ENCODE results near the gene LCE4A.
"Not testable (repeated sequence)": the region's sequence is repeated elsewhere in the genome, so short reads cannot be mapped to it uniquely, and the experiment has no call there.

The LCE4A gene

GRCh38 chr1:152707860-152708259 lies at the start of gene LCE4A:
LCE4A (plus strand) TSS chr1:152708160; CDS start chr1:152709076, 916 bp downstream.
- FAIRE-seq: no peak

GRCh38 chr1:152658649-152659048 lies 49.3 kb upstream of the LCE4A start:
- no peak for FAIRE-seq

- FAIRE-seq: no peak
Observed at GRCh38 chr1:152663098-152663497, 44.9 kb upstream of the LCE4A start, which contains the start of gene LCE2D. LCE2D (plus strand) TSS chr1:152663380; CDS start chr1:152664106, 726 bp downstream.

- FAIRE-seq: not testable (repeated sequence)
Observed at GRCh38 chr1:152666171-152666570, 41.8 kb upstream of the LCE4A start.

- no peak for FAIRE-seq
Observed at GRCh38 chr1:152667648-152668047, 40.3 kb upstream of the LCE4A start.

GRCh38 chr1:152673016-152673415 lies 34.9 kb upstream of the LCE4A start:
- no peak for FAIRE-seq

GRCh38 chr1:152674983-152675382 lies 33.0 kb upstream of the LCE4A start, which contains the start of gene LCE2C:
LCE2C (plus strand) TSS chr1:152675279; CDS start chr1:152676016, 737 bp downstream.
- FAIRE-seq: not testable (repeated sequence)

GRCh38 chr1:152679459-152679858 lies 28.5 kb upstream of the LCE4A start:
- no peak for FAIRE-seq

- no peak for FAIRE-seq
Observed at GRCh38 chr1:152681616-152682015, 26.3 kb upstream of the LCE4A start.

- no peak for FAIRE-seq
Observed at GRCh38 chr1:152683846-152684245, 24.1 kb upstream of the LCE4A start.

GRCh38 chr1:152685823-152686222 lies 22.1 kb upstream of the LCE4A start, which contains the start of gene LCE2B:
LCE2B (plus strand) TSS chr1:152686123; CDS start chr1:152686844, 721 bp downstream.
- FAIRE-seq: not testable (repeated sequence)

GRCh38 chr1:152697701-152698600 lies 10.0 kb upstream of the LCE4A start, which contains the start of gene LCE2A:
LCE2A (plus strand) TSS chr1:152698345; CDS start chr1:152698902, 557 bp downstream.
- FAIRE-seq: no peak

- FAIRE-seq: no peak
Observed at GRCh38 chr1:152699746-152700145, 8.2 kb upstream of the LCE4A start.

GRCh38 chr1:152718238-152718637 lies 10.3 kb downstream of the LCE4A start:
- FAIRE-seq: no peak

- FAIRE-seq: no peak
Observed at GRCh38 chr1:152725261-152725660, 17.3 kb downstream of the LCE4A start.

GRCh38 chr1:152728986-152729385 lies 21.0 kb downstream of the LCE4A start:
- no peak for FAIRE-seq

GRCh38 chr1:152735648-152736047 lies 27.7 kb downstream of the LCE4A start:
- FAIRE-seq: no peak

GRCh38 chr1:152737997-152738396 lies 30.0 kb downstream of the LCE4A start:
- FAIRE-seq: no peak

GRCh38 chr1:152739841-152740240 lies 31.9 kb downstream of the LCE4A start:
- no peak for FAIRE-seq

GRCh38 chr1:152741656-152742055 lies 33.7 kb downstream of the LCE4A start:
- no peak for FAIRE-seq

- no peak for FAIRE-seq
Observed at GRCh38 chr1:152743371-152744145, 35.6 kb downstream of the LCE4A start.

- FAIRE-seq: no peak
Observed at GRCh38 chr1:152745289-152745704, 37.3 kb downstream of the LCE4A start.

- FAIRE-seq: no peak
Observed at GRCh38 chr1:152745765-152746444, 37.9 kb downstream of the LCE4A start.

Data from TTC549 (cell line).